A172 (cell line): Measurements from ENCODE around the gene RNH1. TPM values are rescaled to one million over a fixed set of nuclear protein-coding genes. Genes with fewer than 3 reads are reported as not detected.

Experiments
- DNase-seq: peaks from one replicate; pipeline ENCODE4 v3.0.0-alpha.2; 2015; ENCODE audit warnings: low spot score
- total RNA-seq: library from RNA; depleted of rRNA; stranded (reverse); fragments of >200 nt; shearing (Covaris generic); gene quantifications from 2 replicates; pipeline ENCODE4 v1.2.3, GENCODE V29; 2014

RNH1 gene
- total RNA-seq, 1 experiment from 2014 or later = 316 TPM

- DNase-seq = no peak
Measured at GRCh38 chr11:459511-460220, 47.4 kb downstream of the RNH1 start.

DNA sequence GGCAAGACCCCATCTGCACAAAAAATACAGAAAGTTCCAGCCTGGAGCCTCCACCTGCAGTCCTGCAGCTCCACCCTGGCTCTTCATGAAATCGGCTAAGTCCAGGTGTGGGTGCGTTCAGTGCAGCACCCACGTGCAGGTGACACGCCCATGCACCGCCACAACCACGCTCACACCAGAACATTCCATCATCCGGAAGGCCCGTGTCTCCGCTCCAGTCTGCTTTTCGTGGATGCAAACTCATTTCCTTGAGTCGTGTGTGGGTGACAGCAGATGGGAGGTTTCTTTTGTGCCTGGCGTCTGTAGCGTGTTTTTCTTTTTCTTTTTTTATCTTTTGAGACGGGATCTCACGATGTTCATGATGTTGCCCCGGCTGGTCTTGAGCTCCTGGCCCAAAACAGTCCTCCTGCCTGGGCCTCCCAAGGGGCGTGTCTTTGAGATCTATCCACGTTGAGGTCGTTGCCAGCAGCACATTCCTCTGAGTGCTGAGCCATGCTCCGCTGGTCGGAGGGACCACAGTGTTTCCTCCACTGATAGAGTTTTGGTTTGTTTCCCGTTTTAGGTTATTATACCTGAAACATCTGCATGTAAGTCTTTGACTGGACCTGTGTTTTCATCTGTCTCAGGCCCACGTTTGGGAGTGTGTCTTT is 49.8 kb downstream of the RNH1 start:
- DNase-seq = no peak

DNA sequence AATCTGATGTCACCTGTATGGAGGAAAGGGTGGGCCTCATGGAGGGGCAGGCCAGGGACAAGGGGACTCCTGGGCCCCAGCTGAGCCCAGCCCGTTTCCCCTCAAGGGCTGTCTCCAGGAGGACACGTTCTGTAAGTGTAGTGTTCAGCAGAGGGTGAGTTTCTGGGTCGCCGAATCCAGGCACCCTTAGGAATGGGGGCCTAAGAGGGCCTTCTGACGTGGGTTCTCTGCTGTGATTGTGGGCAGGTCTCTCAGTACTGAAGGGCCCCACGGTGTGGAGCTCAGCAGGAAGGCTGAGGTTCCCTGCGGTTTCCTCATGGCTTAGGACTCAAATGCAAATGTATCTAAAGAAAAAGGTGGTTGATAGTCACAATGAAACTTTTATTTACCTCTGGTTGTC is 50.5 kb downstream of the RNH1 start:
- no peak for DNase-seq

DNA sequence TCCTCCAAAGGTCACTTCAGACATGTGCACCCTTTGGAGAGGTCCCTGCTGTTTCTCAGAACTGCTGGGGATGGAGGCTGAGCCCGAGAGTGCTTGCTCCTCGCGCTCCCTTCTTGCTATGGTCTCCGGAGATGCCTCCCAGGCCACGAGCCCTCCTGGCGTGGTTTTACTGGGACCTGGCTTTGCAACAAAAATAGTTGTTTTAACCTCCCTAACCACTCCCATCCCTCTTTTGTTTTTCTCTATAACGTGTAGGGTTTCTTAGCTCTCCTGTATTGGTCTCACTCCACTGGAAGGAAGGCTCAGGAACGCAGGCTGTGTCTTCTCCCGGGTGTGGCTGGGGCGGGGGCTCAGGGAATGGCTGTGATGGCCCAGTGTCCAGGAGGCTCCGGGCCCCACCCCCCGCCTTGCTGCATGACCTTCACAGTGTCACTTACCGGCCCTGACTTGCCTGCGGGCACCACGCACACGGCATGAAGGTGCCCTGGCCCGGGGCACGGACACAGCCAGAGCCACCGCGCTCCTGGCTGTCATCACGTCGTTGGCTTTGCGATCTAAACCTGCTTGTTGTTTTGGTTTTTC is 51.4 kb downstream of the RNH1 start:
- DNase-seq = no peak

GRCh38 chr11:454801-455565 is 52.1 kb downstream of the RNH1 start:
- no peak for DNase-seq

- no peak for DNase-seq
Measured at GRCh38 chr11:454043-454442, 53.0 kb downstream of the RNH1 start.

DNA sequence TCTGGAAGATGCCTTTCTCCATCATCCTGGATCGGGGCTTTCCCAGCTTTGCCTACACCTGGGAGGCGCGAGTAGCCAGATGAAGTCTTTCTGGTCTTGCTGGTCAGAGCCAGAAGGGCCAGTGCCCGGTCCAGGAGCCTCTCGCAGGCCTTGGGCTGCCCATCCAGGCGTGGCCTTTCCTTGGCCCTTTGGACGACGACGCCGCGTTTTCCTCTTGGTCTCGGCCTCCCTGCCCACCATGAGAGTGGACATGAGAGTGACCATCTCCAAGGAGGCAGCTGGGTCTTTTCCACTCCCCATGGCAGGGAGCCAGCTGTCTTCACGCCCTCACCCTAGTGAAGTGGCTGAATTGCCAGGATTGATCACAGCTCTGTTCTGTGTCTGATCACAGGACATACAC is 53.5 kb downstream of the RNH1 start:
- DNase-seq = no peak

DNA sequence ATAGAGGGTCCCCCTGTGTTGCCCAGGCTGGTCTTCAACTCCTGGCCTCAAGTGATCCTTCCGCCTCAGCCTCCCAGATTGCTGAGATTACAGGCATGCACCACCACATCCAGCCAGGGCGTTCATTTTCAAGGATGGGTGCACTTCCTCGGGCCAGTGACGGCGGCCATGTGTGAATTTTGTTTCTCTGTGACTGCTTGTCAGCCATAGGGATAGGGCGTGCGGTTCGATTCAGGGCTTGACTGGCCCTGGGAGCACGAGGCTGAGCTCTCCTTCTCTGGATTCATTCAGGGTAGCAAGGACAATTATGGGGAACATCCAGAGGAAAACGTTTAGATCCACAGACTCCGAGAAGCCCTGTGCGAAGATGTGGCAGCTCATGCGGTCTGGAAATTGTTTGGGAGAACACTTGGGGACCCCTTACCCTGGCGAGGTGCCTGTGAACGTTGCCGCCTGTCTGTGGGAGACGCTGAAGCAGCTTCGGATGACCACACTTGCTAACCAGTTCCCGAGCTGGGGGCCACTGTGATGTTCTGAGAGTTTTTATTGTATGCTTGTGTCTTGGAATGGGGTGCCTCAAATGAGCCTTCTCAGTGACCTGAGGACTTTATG is 54.0 kb downstream of the RNH1 start:
- no peak for DNase-seq

- no peak for DNase-seq
Measured at GRCh38 chr11:452203-452744, 54.8 kb downstream of the RNH1 start.

GRCh38 chr11:451738-452137 is 55.3 kb downstream of the RNH1 start:
- no peak for DNase-seq

- peak; percentile 52 for DNase-seq
Measured at GRCh38 chr11:450809-451451, 56.1 kb downstream of the RNH1 start.

DNA sequence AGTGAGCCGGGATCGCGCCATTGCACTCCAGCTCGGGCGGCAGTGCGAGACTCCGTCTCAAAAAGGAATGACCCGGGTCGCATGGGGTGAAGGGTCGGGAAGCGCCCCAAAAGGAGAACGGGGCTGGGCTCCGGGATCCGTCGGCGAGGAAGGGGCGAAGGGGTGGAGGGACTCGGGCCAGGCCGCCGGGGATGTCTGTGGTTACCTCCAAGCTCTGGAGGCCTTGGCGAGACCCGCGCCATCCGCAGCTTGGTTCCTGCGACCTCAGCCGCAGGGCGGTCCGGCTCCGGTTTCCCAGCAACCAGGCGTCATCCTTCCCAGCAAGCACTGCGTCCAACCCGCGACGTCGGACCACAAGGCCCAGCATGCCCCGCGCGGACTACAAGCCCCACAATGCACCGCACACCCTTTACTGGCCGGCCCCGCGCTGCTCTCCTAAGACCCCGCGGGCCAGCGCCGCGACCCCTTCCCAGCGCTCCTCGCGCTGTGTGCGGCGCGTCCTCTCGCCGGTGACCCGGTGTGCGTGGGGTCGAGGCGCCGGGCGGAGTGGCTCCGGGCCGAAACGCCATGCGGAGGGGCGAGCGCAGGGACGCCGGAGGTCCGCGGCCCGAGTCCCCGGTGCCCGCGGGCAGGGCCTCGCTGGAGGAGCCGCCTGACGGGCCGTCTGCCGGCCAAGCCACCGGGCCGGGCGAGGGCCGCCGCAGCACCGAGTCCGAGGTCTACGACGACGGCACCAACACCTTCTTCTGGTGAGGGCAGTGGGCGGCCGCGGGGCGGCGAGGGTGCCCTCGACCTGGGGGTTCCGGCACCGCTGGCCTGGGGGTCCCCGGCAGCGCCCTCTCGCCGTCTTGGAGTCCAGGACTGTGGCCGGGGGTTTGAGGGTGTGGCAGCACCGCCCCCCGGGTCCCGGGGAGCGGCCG is 56.9 kb downstream of the RNH1 start, which contains the start of gene PTDSS2:
Gene PTDSS2, plus strand, starts transcription at position 391 of the 920 bp plus-strand sequence. Its CDS starts 177 bp downstream, at position 568.
- peak; percentile 91 for DNase-seq

DNA sequence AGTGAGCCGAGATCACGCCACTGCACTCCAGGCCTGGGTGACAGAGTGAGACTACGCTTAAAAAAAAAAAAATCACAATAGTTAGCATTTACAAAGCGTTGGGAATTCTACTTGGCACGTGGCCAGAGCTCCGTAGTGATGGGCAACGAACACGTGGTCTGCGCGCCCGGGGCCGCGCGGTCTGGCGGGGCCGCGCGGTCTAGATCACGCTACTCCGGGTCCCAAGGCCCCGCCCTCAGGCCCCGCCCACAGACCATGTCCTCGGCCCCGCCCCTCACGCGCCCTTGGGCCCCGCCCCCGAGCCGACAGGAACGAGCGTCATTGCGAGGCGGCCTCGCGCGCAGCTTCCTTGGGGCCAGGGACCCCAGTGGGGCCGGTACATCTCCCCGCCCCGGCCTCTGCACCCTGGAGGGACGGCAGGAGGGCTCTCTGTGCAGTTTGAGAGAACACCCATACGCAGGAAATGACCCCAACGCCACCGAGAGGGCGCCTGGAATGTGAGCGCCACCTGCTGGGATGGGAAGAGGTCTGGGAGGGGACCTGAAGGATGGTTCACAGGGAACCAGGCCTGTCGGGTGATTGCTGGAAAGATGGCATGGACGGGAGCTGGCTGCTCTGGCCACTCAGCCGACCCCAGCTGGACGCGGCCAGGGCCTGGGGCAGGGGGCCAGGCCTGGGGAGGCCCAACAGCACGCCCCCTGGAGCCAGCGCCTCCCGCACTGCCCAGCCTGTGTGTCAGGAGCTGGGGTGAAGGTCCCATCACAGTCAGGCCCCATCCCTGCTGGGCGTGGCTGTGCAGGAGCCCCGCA is 58.9 kb downstream of the RNH1 start:
- peak; percentile 88 for DNase-seq

GRCh38 chr11:446891-447290 is 60.2 kb downstream of the RNH1 start:
- DNase-seq = no peak

DNA sequence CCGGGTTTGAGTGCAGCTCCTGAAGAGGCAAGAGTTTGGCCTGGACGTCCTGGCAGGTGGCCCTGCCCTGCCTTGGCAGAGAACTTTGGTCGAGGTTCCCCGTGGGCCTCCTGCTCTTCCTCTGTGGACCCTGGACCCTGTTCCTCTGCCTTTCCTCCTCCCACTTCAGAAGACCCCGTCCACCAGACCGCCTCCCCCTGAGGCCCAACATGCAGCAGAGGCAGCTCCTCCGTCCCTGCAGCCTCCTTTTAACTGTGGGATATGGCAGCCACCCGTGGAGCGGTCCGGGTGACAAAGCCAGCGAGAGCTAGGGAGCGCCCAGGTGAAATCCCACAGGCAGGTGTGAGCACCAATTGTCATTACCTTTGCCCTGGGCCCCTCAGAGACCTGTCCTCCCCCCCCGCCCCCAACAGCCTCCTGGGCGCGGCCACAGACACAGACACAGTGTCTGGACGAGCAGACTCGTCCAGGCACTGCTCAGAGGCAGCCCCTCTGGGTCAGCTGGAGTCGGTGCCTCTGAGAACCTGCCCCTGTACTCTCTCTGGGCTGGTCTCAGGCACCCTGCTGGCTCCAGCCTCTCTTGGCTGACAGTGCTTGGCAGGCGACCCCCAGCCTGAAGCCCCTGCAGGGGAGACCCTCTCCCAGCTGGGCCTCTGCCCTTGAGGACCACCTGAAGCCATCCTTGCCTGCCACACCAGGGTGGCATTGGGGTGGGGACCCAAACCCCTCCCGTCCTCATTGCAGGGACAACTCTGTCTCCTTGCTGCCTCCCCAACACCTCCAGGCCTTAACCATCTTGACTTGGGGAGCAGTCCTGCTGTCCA is 61.1 kb downstream of the RNH1 start:
- DNase-seq = no peak
